HUES64 (cell line): ENCODE results near the gene CMSS1.

ENCODE experiments used
- H3K27ac ChIP-seq: 2 replicates; pipeline ENCODE4 v1.7.0; 2013; ENCODE audit warnings: low read depth, low read length, inconsistent platforms
- H3K27me3 ChIP-seq: 2 replicates; pipeline ENCODE4 v1.6.1; 2013; ENCODE audit warnings: mild to moderate bottlenecking, low read length; ENCODE audit not compliant: insufficient read depth
- H3K36me3 ChIP-seq: 2 replicates; pipeline ENCODE4 v1.6.1; 2013; ENCODE audit warnings: mild to moderate bottlenecking, low read length; ENCODE audit not compliant: insufficient read depth
- H3K4me1 ChIP-seq: 2 replicates; pipeline ENCODE4 v1.6.1; 2013; ENCODE audit warnings: mild to moderate bottlenecking, low read length, moderate library complexity; ENCODE audit not compliant: insufficient read depth
- H3K4me3 ChIP-seq: 2 replicates; pipeline ENCODE4 v1.5.1; 2013; ENCODE audit warnings: mild to moderate bottlenecking, low read length, moderate library complexity
- H3K9ac ChIP-seq: 2 replicates; pipeline ENCODE4 v1.6.1; 2013; ENCODE audit warnings: mild to moderate bottlenecking, low read depth, low read length
- H3K9me3 ChIP-seq: 2 replicates; pipeline ENCODE4 v1.6.1; 2013; ENCODE audit warnings: low read depth, low read length; ENCODE audit not compliant: insufficient read depth
- WGBS: fragments of 150-250, 120-280 bp; methylation state at CpG from one replicate; pipeline ENCODE4 v1.1.7; 2013; ENCODE audit warnings: missing lambda C conversion rate; 5-methylcytosine and 5-hydroxymethylcytosine counted together

Gene CMSS1

DNA sequence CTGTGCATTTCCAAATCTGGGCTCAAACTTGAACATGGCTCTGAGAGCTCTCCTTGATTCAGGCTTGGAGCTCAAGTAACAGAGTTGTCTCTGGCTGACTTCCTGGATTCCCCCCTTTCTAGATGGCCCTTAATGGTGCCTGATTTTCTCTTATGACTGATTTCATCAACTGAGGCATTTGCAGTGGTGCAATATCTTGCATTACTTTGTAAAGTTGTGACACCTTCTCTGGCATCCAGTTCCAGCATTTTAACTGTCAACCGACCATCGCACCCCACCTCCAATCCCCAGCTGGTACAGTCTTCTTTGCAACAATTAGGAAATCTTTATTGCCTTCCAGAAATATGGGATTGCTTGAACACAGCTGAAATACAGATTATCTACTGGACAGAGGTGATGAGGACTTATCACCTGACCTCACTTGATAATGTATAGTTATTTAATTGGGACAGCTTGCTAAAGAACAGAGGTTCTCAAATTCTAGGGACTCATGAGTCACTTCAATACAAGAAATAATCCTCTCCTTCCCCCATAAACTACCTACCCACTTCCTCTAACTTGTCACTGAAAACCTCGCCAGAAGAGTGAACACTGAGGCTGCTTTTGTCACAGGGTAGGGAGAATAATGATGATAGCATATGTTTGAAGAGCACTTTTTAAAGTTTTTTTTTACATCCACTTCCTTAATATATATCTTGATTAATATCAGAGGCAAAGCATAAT lies 254.8 kb downstream of the CMSS1 start:
- Histone ChIP-seq H3K4me1 (peaks cover 34% of the 10 kb centered on the region), H3K27me3 (no peaks in the 10 kb centered on the region), H3K9me3 (no peaks in the 10 kb centered on the region), H3K4me3 (no peak overlapping the region), H3K9ac (no peak overlapping the region), H3K27ac (no peak overlapping the region), H3K36me3 (no peaks in the 10 kb centered on the region)
- WGBS, result 97% methylated on average over 3 of the region's 3 CpGs

- Histone ChIP-seq H3K27ac (peak overlapping the region; percentile 53), H3K9me3 (no peaks in the 10 kb centered on the region), H3K9ac (no peak overlapping the region), H3K4me1 (peaks cover 34% of the 10 kb centered on the region), H3K36me3 (no peaks in the 10 kb centered on the region), H3K4me3 (peak overlapping the region; percentile 29), H3K27me3 (no peaks in the 10 kb centered on the region)
- 33% methylated on average over 1 of the region's 1 CpG for WGBS
Observed at GRCh38 chr3:100073049-100073713, 255.5 kb downstream of the CMSS1 start.

DNA sequence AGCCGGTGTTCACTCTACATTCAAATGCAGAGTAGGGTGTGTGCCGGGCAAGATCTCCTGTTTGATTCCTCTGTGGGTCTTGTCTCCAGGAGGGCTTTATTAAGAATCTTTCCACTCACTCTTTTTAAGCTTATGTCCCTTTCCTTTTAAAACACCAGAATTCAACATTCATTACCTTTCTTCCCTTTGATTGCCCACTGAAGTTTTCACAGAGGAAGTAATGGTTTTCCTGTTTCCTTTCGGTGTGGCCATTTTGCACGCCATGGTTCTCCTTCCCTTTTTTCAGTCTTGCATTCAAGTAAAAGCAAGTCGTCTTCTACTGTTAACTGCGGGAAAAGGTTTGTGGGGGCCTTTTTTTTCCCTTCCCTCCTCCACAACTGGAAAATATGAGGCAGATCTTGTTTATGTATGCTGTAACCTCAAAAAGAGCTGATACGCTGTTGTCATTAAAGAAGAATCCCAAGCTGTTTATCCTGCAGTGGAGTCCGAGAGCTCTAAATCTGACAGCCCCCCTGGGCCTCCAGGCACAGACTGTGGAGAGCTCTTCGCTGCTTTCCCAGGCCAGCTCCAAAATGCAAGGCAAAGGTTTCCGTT lies 256.1 kb downstream of the CMSS1 start:
- Histone ChIP-seq H3K9ac (peak overlapping the region; percentile 41; the same call in 1 of the 2 replicates), H3K9me3 (no peaks in the 10 kb centered on the region), H3K4me3 (peak overlapping the region; percentile 29), H3K36me3 (no peaks in the 10 kb centered on the region), H3K4me1 (peaks cover 34% of the 10 kb centered on the region), H3K27me3 (no peaks in the 10 kb centered on the region), H3K27ac (peak overlapping the region; percentile 53)
- 24% methylated on average over 8 of the region's 10 CpGs for WGBS

DNA sequence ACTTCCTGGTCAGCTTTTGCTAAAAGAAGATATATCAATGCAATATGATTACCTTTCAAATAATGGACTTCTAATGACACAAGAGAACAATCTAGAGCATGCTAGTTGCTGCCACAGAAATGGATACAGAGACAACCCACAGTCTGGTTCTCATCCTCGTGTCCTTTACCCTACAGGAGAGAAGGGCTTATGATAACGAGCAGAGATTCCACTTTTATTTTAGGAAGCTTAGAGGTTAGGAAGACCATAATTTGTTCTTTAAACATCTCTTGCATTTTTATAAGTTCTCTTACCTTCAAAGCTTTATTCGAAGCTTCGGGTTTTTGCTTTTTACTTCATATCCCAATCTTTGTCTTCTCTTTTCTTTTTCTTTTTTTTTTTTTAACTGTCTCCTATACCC lies 257.5 kb downstream of the CMSS1 start:
- 89% methylated on average over 4 of the region's 4 CpGs for WGBS
- no peaks in the 10 kb centered on the region for H3K36me3 ChIP-seq
- no peak overlapping the region for H3K27ac ChIP-seq
- no peaks in the 10 kb centered on the region for H3K9me3 ChIP-seq
- H3K27me3 ChIP-seq, result no peaks in the 10 kb centered on the region
- peaks cover 31% of the 10 kb centered on the region for H3K4me1 ChIP-seq
- no peak overlapping the region for H3K4me3 ChIP-seq
- no peak overlapping the region for H3K9ac ChIP-seq

- Histone ChIP-seq H3K36me3 (no peaks in the 10 kb centered on the region), H3K4me1 (peaks cover 30% of the 10 kb centered on the region), H3K4me3 (no peak overlapping the region), H3K9me3 (no peaks in the 10 kb centered on the region), H3K27me3 (no peaks in the 10 kb centered on the region), H3K27ac (no peak overlapping the region), H3K9ac (no peak overlapping the region)
- WGBS, result 84% methylated on average over 3 of the region's 4 CpGs
Observed at GRCh38 chr3:100075851-100076730, 258.4 kb downstream of the CMSS1 start.

- Histone ChIP-seq H3K36me3 (no peaks in the 10 kb centered on the region), H3K9ac (no peak overlapping the region), H3K4me3 (no peak overlapping the region), H3K9me3 (no peaks in the 10 kb centered on the region), H3K27me3 (no peaks in the 10 kb centered on the region), H3K4me1 (peaks cover 27% of the 10 kb centered on the region), H3K27ac (no peak overlapping the region)
- 81% methylated on average over 6 of the region's 7 CpGs for WGBS
Observed at GRCh38 chr3:100076731-100077529, 259.3 kb downstream of the CMSS1 start.

GRCh38 chr3:100079328-100079727 lies 261.7 kb downstream of the CMSS1 start:
- Histone ChIP-seq H3K4me1 (peaks cover 7% of the 10 kb centered on the region), H3K4me3 (no peak overlapping the region), H3K27ac (no peak overlapping the region), H3K9ac (no peak overlapping the region), H3K36me3 (no peaks in the 10 kb centered on the region), H3K27me3 (no peaks in the 10 kb centered on the region), H3K9me3 (no peaks in the 10 kb centered on the region)
- 94% methylated on average over 1 of the region's 1 CpG for WGBS

- H3K36me3 ChIP-seq, result no peaks in the 10 kb centered on the region
- H3K4me3 ChIP-seq, result no peak overlapping the region
- H3K4me1 ChIP-seq, result peaks cover 6% of the 10 kb centered on the region; the same call in 1 of the 2 replicates
- H3K27ac ChIP-seq, result no peak overlapping the region
- H3K27me3 ChIP-seq, result no peaks in the 10 kb centered on the region
- H3K9me3 ChIP-seq, result no peaks in the 10 kb centered on the region
- no peak overlapping the region for H3K9ac ChIP-seq
- 93% methylated on average over 2 of the region's 2 CpGs for WGBS
Observed at GRCh38 chr3:100080573-100080972, 262.9 kb downstream of the CMSS1 start.

GRCh38 chr3:100081311-100081710 lies 263.6 kb downstream of the CMSS1 start:
- H3K4me3 ChIP-seq, result no peak overlapping the region
- H3K27me3 ChIP-seq, result no peaks in the 10 kb centered on the region
- 88% methylated on average over 1 of the region's 1 CpG for whole genome bisulfite sequencing
- no peak overlapping the region for H3K9ac ChIP-seq
- H3K36me3 ChIP-seq, result no peaks in the 10 kb centered on the region
- H3K4me1 ChIP-seq, result peaks cover 9% of the 10 kb centered on the region; the same call in 1 of the 2 replicates
- H3K9me3 ChIP-seq, result no peaks in the 10 kb centered on the region
- H3K27ac ChIP-seq, result no peak overlapping the region

DNA sequence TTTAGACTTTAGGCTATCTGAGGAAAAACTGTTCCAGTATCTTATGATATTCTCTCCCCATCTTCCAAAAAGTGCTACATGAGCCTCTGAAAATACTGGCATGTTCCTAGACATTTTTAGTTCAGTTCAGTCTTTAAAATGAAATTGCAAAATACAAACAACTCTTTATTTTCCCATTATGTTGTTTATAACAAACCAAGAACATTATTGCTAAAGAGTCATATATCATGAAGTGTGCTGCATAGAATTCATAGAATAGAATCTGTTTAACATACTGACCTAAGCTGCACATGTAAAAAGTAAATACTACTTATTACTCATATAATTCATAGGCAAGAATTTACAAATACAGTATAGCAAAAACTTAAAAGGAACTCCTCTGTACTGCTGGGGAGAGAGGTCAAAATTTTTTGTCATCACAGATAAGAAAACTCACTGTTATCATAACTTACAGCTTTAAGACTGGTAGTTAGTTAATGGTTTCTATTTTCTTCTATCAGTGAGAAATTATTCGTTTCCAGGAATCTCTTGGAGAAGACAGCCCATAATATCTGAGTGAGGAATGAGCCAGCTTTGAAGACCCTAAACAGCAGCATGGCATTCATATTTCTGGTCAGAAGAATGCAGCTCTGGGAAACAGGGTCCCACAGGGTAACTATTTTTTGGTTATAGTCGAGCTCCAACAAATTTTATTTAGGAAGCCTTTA lies 264.5 kb downstream of the CMSS1 start:
- Histone ChIP-seq H3K27ac (no peak overlapping the region), H3K4me3 (no peak overlapping the region), H3K9me3 (no peaks in the 10 kb centered on the region), H3K27me3 (no peaks in the 10 kb centered on the region), H3K4me1 (peaks cover 11% of the 10 kb centered on the region), H3K9ac (no peak overlapping the region), H3K36me3 (no peaks in the 10 kb centered on the region)
- WGBS, result 100% methylated on average over 2 of the region's 2 CpGs
